Measurements from ENCODE around the gene PNPLA3.

Gene PNPLA3

GRCh38 chr22:43923631-43924464 lies at the start of gene PNPLA3:
Gene PNPLA3 (plus strand): TSS chr22:43923805. CDS start chr22:43923912, 107 bp downstream.
- DNase-seq (ENCODE audit: low read depth) = peak; percentile 42

GRCh38 chr22:43876866-43877509 lies 46.6 kb upstream of the PNPLA3 start:
- DNase-seq (ENCODE audit: low read depth) = no peak

GRCh38 chr22:43878079-43878795 lies 45.4 kb upstream of the PNPLA3 start:
- no peak for DNase-seq (ENCODE audit: low read depth)

GRCh38 chr22:43878831-43879550 lies 44.6 kb upstream of the PNPLA3 start:
- no peak for DNase-seq (ENCODE audit: low read depth)

- DNase-seq (ENCODE audit: low read depth) = no peak
Measured at GRCh38 chr22:43879901-43880540, 43.6 kb upstream of the PNPLA3 start.

GRCh38 chr22:43880541-43880991 lies 43.0 kb upstream of the PNPLA3 start:
- no peak for DNase-seq (ENCODE audit: low read depth)

GRCh38 chr22:43881091-43882061 lies 42.2 kb upstream of the PNPLA3 start:
- no peak for DNase-seq (ENCODE audit: low read depth)

- DNase-seq (ENCODE audit: low read depth) = no peak
Measured at GRCh38 chr22:43882122-43882767, 41.4 kb upstream of the PNPLA3 start.

GRCh38 chr22:43883012-43883661 lies 40.5 kb upstream of the PNPLA3 start:
- DNase-seq (ENCODE audit: low read depth) = no peak

GRCh38 chr22:43883719-43884415 lies 39.7 kb upstream of the PNPLA3 start:
- no peak for DNase-seq (ENCODE audit: low read depth)

GRCh38 chr22:43884600-43885318 lies 38.8 kb upstream of the PNPLA3 start:
- DNase-seq (ENCODE audit: low read depth) = no peak

GRCh38 chr22:43885319-43885671 lies 38.3 kb upstream of the PNPLA3 start:
- DNase-seq (ENCODE audit: low read depth) = no peak

GRCh38 chr22:43885786-43886185 lies 37.8 kb upstream of the PNPLA3 start:
- DNase-seq (ENCODE audit: low read depth) = no peak

- no peak for DNase-seq (ENCODE audit: low read depth)
Measured at GRCh38 chr22:43886231-43886630, 37.4 kb upstream of the PNPLA3 start.

- no peak for DNase-seq (ENCODE audit: low read depth)
Measured at GRCh38 chr22:43887391-43887790, 36.2 kb upstream of the PNPLA3 start.

- no peak for DNase-seq (ENCODE audit: low read depth)
Measured at GRCh38 chr22:43888740-43889139, 34.9 kb upstream of the PNPLA3 start.

- no peak for DNase-seq (ENCODE audit: low read depth)
Measured at GRCh38 chr22:43889201-43889859, 34.3 kb upstream of the PNPLA3 start.

- no peak for DNase-seq (ENCODE audit: low read depth)
Measured at GRCh38 chr22:43889860-43890253, 33.7 kb upstream of the PNPLA3 start.
